ENCODE measurements around the gene ADAMTS16.

Gene ADAMTS16, protein sequence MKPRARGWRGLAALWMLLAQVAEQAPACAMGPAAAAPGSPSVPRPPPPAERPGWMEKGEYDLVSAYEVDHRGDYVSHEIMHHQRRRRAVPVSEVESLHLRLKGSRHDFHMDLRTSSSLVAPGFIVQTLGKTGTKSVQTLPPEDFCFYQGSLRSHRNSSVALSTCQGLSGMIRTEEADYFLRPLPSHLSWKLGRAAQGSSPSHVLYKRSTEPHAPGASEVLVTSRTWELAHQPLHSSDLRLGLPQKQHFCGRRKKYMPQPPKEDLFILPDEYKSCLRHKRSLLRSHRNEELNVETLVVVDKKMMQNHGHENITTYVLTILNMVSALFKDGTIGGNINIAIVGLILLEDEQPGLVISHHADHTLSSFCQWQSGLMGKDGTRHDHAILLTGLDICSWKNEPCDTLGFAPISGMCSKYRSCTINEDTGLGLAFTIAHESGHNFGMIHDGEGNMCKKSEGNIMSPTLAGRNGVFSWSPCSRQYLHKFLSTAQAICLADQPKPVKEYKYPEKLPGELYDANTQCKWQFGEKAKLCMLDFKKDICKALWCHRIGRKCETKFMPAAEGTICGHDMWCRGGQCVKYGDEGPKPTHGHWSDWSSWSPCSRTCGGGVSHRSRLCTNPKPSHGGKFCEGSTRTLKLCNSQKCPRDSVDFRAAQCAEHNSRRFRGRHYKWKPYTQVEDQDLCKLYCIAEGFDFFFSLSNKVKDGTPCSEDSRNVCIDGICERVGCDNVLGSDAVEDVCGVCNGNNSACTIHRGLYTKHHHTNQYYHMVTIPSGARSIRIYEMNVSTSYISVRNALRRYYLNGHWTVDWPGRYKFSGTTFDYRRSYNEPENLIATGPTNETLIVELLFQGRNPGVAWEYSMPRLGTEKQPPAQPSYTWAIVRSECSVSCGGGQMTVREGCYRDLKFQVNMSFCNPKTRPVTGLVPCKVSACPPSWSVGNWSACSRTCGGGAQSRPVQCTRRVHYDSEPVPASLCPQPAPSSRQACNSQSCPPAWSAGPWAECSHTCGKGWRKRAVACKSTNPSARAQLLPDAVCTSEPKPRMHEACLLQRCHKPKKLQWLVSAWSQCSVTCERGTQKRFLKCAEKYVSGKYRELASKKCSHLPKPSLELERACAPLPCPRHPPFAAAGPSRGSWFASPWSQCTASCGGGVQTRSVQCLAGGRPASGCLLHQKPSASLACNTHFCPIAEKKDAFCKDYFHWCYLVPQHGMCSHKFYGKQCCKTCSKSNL

DNA sequence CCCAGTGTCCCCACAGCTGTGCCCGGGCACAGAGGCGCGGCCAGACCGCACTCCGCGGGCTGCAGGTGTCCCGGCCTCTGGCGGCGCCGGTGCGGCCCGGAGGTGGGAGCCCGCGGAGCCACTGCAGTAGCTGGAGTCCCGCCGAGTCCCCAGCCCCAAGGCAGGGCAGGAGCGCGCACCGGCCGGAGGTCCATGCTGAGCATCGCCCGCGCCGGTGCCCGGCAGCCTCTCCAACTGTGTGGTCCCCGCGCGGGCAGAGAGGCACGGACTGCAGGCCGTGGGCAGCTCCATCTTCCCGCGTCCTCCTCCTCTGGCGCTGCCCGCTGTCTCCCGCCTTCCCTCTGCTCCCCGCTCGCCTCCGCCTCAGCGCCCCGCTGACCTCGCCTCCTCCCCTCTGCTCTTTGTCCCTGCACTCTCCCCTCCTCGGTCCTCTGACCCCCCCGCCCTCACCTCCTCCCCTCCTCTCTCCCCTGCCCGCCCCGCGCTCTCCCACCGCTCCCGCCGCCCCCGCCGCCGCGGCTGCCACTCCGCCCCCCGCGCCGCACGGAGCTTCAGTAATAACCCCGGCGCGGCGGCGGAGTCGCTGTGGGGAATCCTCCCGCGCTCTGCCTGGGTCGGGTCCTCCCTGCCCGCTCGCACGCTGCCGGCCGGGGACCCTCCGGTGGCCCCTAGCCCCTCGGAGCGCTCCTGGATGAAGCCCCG, at the start of gene ADAMTS16:
TSS of gene ADAMTS16 (plus strand) at position 554 of the 702 bp plus-strand sequence. CDS start at position 692, 138 bp downstream.
- no peak within 1 kb of the TSS for H3K4me3 ChIP-seq (ENCODE audit: low read depth, low read length)
- TF ChIP-seq, protein P1, sequence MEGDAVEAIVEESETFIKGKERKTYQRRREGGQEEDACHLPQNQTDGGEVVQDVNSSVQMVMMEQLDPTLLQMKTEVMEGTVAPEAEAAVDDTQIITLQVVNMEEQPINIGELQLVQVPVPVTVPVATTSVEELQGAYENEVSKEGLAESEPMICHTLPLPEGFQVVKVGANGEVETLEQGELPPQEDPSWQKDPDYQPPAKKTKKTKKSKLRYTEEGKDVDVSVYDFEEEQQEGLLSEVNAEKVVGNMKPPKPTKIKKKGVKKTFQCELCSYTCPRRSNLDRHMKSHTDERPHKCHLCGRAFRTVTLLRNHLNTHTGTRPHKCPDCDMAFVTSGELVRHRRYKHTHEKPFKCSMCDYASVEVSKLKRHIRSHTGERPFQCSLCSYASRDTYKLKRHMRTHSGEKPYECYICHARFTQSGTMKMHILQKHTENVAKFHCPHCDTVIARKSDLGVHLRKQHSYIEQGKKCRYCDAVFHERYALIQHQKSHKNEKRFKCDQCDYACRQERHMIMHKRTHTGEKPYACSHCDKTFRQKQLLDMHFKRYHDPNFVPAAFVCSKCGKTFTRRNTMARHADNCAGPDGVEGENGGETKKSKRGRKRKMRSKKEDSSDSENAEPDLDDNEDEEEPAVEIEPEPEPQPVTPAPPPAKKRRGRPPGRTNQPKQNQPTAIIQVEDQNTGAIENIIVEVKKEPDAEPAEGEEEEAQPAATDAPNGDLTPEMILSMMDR (IDR thresholded peaks at IDR 0.05; ENCODE audit: borderline replicate concordance, insufficient read depth, low read depth, low read length), result no peak

DNA sequence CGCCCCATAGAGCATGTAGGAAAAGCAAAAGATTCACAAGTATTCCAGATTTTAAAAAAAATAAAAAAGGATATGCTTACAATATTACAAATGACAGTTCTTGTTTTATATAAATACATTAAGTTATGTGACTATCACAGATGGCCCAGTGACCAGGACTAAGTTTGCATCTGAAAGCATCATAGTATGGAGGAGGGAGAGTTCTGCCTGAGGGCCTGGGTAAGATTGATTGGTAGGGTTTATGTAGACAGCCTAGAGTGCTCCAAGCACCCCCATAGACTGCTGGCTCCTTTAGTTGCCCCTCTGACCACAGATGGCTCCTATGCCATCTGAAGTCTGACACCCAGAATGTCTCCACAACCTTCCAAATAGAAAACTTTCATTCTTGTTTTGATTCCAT, 48.0 kb upstream of the ADAMTS16 start:
- no peak overlapping the region for H3K4me3 ChIP-seq (ENCODE audit: low read depth, low read length)
- TF ChIP-seq, protein P1 (IDR thresholded peaks at IDR 0.05; ENCODE audit: borderline replicate concordance, insufficient read depth, low read depth, low read length), result no peak

GRCh38 chr5:5100635-5101034, 39.5 kb upstream of the ADAMTS16 start:
- no peak overlapping the region for H3K4me3 ChIP-seq (ENCODE audit: low read depth, low read length)
- TF ChIP-seq, protein P1 (IDR thresholded peaks at IDR 0.05; ENCODE audit: borderline replicate concordance, insufficient read depth, low read depth, low read length), result no peak

DNA sequence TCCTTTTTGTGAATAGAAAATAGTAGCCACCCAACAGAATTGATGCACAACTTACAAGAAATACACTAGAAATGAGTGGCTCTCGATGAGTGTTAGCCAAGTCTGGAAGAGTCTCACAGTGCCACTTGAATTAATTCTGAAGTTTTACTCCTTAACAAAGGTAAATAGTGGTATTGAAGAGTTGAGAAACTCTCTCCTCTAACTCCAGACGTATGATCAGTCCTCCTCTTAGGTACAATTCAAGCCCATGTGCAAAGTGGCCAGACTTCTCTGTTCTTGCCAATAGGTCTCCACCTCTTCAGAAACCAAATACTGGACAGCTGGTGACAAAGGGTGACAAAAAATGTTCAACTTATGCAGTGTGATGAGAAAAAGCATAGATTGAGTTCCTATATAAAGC, 38.5 kb upstream of the ADAMTS16 start:
- TF ChIP-seq, protein P1 (IDR thresholded peaks at IDR 0.05; ENCODE audit: borderline replicate concordance, insufficient read depth, low read depth, low read length), result no peak
- no peak overlapping the region for H3K4me3 ChIP-seq (ENCODE audit: low read depth, low read length)

GRCh38 chr5:5103245-5103644, 36.9 kb upstream of the ADAMTS16 start:
- no peak overlapping the region for H3K4me3 ChIP-seq (ENCODE audit: low read depth, low read length)
- TF ChIP-seq, protein P1 (IDR thresholded peaks at IDR 0.05; ENCODE audit: borderline replicate concordance, insufficient read depth, low read depth, low read length), result no peak

GRCh38 chr5:5104550-5104949, 35.6 kb upstream of the ADAMTS16 start:
- TF ChIP-seq, protein P1 (IDR thresholded peaks at IDR 0.05; ENCODE audit: borderline replicate concordance, insufficient read depth, low read depth, low read length), result no peak
- H3K4me3 ChIP-seq (ENCODE audit: low read depth, low read length), result no peak overlapping the region

All from GM12875 (cell line).